Placental epithelial cell (primary cell): ENCODE results near the gene GPR150. TPM values are rescaled to one million over a fixed set of nuclear protein-coding genes. Genes with fewer than 3 reads are reported as not detected.

Experiments used
- total RNA-seq: library from RNA; depleted of rRNA; stranded (reverse); fragments of >200 nt; gene quantifications from 2 replicates; pipeline ENCODE4 v1.2.3, GENCODE V29; 2012

The GPR150 gene
- not detected in 2 replicates for total RNA-seq

DNA sequence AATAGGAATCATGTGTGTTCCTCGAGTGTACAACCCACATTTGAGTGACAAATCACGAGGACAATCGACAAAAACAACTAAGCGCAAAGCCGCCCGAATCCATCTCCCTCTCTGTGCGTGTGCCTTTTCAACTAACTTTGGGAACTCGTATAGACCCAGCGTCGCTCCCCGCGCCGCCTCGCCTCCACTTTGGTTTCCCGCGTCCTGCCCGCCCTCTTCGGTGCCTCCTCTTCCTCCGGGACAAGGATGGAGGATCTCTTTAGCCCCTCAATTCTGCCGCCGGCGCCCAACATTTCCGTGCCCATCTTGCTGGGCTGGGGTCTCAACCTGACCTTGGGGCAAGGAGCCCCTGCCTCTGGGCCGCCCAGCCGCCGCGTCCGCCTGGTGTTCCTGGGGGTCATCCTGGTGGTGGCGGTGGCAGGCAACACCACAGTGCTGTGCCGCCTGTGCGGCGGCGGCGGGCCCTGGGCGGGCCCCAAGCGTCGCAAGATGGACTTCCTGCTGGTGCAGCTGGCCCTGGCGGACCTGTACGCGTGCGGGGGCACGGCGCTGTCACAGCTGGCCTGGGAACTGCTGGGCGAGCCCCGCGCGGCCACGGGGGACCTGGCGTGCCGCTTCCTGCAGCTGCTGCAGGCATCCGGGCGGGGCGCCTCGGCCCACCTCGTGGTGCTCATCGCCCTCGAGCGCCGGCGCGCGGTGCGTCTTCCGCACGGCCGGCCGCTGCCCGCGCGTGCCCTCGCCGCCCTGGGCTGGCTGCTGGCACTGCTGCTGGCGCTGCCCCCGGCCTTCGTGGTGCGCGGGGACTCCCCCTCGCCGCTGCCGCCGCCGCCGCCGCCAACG is at the start of gene GPR150:
GPR150 (plus strand) TSS at position 58 of the 840 bp plus-strand sequence; CDS start at position 247, 189 bp downstream.

DNA sequence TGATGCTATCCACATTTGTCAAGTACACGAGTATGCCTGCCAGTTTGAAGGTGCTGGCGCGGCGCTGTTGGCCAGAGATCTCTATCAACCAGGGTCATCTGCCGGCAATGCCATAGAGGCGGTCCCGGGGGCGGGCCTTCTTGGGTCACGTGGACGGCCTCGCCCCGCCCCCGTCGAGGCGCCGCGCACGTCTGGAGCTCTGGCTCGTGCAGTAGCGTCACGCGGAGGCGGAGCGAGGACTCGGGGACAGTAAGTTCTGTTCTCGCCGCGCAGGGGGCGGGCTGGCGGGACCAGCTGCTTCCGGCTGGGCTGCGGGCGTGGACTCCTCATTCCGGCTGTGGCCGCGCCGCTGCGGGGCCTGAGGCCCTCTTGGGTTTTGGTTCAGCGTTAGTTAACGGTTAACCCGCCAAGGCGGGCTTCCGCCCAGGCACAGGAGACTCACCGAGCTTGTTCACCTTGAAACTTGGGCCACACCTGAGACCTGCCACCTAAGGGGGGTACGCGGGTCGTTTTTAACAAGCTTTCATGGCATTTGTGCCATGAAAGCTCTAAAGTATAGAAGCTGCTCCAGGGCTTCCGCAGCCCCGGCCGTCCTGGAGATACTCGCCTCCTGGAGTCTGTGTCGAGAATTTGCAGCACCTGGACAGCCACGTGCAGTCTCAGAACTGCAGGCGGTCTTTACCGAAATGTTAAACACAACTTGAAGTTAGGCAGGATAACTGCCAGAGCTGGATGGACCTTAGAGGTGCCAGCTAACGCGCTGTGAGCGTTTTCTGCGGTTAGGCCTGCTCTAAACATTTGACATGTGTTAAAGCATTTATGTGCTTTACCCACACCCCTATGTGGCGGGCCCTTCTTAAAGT is 26.9 kb downstream of the GPR150 start, which contains the start of gene RFESD:
RFESD (plus strand) TSS at position 209 of the 863 bp plus-strand sequence. CDS start 5,495 bp downstream, outside the sequence.

Other genes starting within 250 kb of the GPR150 start
- not detected in 2 replicates for gene FAM81B, start 228.7 kb upstream of the GPR150 start, total RNA-seq
- gene SKIC3, start 65.1 kb upstream of the GPR150 start, total RNA-seq = 83.4 and 100 TPM in 2 replicates
- 8.2 and 9.7 TPM in 2 replicates for gene ARSK, start 65.0 kb upstream of the GPR150 start, total RNA-seq
- 2.5 and 3.9 TPM in 2 replicates for gene RFESD, start 26.7 kb downstream of the GPR150 start, total RNA-seq
- 0.22 and 2.0 TPM in 2 replicates for gene SPATA9, start 62.9 kb downstream of the GPR150 start, total RNA-seq
- 368 and 392 TPM in 2 replicates for gene RHOBTB3, start 111.2 kb downstream of the GPR150 start, total RNA-seq
- 78.1 and 161 TPM in 2 replicates for gene GLRX, start 202.6 kb downstream of the GPR150 start, total RNA-seq